Measurements from ENCODE around the gene KIAA0232.

DNA sequence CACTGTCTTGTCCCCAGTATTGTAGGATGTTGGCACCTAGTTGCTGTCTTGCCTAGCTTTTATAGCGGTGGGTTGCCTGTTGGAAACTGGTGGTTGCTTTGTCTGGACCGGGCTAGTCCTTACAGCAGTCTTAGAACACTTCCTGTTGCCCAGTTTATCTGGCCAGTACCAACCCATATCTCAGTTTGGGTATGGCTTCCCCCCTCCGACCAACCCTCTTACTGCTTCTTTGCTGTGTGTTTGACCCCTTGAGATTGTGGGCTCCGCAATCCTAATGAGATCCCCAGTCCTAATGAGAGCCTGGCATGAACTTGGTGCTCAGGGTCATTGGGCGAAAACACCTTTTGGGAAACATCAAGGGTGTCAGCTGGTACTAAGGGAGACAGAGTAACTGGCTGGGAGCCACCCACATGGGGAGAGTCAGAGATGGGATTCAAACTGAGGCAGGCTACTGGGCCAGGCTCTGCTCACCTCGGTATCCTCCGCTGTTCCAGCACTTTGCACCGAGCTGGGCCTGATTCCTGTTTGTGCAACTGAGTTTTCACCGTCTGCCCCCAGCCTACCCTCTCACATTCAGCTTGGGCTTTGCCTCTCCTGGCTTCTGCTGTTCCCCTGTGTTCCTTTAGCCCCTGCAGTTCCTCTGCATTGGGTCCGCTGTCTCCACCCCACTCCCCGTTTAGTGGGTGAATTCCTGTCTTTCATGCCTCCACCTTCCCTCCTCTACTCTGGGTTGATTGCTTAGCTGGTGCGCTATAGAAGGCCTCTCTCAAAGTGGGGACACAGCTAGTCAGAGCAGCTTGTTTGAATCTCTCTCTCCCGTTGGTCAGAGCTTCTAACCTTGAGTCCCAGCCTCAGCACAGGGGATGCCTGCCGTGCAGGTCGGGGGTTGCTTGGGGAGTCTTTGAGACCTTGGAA, 128.7 kb downstream of the KIAA0232 start:
- TF ChIP-seq POLR2A (IDR thresholded peaks at IDR 0.05; ENCODE audit: low read length), result peak; percentile 73
- TF ChIP-seq GATA1 (IDR thresholded peaks at IDR 0.05; ENCODE audit: low read depth, low read length), result no peak
